ENCODE results near the gene VSTM1. TPM values are rescaled to one million over a fixed set of nuclear protein-coding genes. Genes with fewer than 3 reads are reported as not detected.

Gene VSTM1
- total RNA-seq, 1 experiment from 2014 or later, result not detected

- Histone ChIP-seq H4K91ac (ENCODE audit: insufficient read length, low read depth, low read length) (no peak overlapping the region), H3K56ac (ENCODE audit: insufficient read length, low read depth, low read length) (peak overlapping the region; percentile 91), H3K23me2 (ENCODE audit: insufficient read length, low read depth, low read length, poor library complexity, severe bottlenecking) (no peaks in the 10 kb centered on the region), H2BK5ac (ENCODE audit: insufficient read length, low read length) (peak overlapping the region; percentile 74), H4K8ac (replicated peaks; ENCODE audit: insufficient read length, low read depth, low read length) (no peak overlapping the region), H3K9ac (ENCODE audit: extremely low read depth, insufficient read length, low read length) (no peak overlapping the region), H2AK5ac (ENCODE audit: insufficient read length, low read length) (no peak overlapping the region), H2BK12ac (ENCODE audit: insufficient read length, low read depth, low read length) (peak overlapping the region; percentile 11), H3K4me2 (ENCODE audit: insufficient read depth, insufficient read length, low read length) (peak overlapping the region; percentile 47), H2AFZ (ENCODE audit: low read length) (peak overlapping the region; percentile 94), H2BK20ac (ENCODE audit: low read depth, low read length, poor library complexity, severe bottlenecking) (no peak overlapping the region), H3K4me1 (ENCODE audit: insufficient read depth, low read length) (peaks cover 3% of the 10 kb centered on the region), H3K79me2 (ENCODE audit: insufficient read depth, low read length) (no peaks in the 10 kb centered on the region), H3K9me3 (ENCODE audit: control insufficient read depth, low read depth, low read length) (no peaks in the 10 kb centered on the region), H4K5ac (ENCODE audit: insufficient read length, low read depth, low read length) (peak overlapping the region; percentile 89), H3K4ac (ENCODE audit: low read depth, low read length) (no peak overlapping the region; the same call in 1 of the 2 replicates), H3K14ac (ENCODE audit: insufficient read depth, low read length) (no peak overlapping the region), H3K18ac (ENCODE audit: insufficient read length, low read depth, low read length) (peak overlapping the region; percentile 7), H3K27ac (ENCODE audit: insufficient read length, low read depth, low read length) (peak overlapping the region; percentile 98), H2BK120ac (ENCODE audit: low read depth, low read length, poor library complexity, severe bottlenecking) (peak overlapping the region; percentile 61), H3K23ac (ENCODE audit: insufficient read length, low read depth, low read length) (no peak overlapping the region), H3K79me1 (ENCODE audit: insufficient read depth, low read depth, low read length, poor library complexity, severe bottlenecking) (no peaks in the 10 kb centered on the region), H4K20me1 (ENCODE audit: control insufficient read depth, insufficient read depth, insufficient read length) (no peaks in the 10 kb centered on the region), H3K27me3 (ENCODE audit: insufficient read depth, low read length) (no peaks in the 10 kb centered on the region), H2BK15ac (ENCODE audit: low read depth, low read length) (no peak overlapping the region), H3T11ph (ENCODE audit: low read length) (peak overlapping the region; percentile 72)
- H3K4me1 Mint-ChIP-seq, result peaks cover 41 to 42% of the 10 kb centered on the region in 2 experiments
- no peaks in the 10 kb centered on the region; a peak in 1 of 7 replicates for H3K36me3 Mint-ChIP-seq (ENCODE audit: insufficient read depth in 1 of 3, low read depth in 3 of 3)
- WGBS (ENCODE audit: extremely low coverage, insufficient read length, low lambda C conversion rate), result no CpG with 5 or more reads among the region's 4 CpGs
- TF ChIP-seq CTCF (conservative IDR thresholded peaks at IDR 0.05), result no peak
- peak overlapping the region; percentile 47 to 62 for H3K4me3 Mint-ChIP-seq
- peak; percentile 77 for DNase-seq
- H3K9me3 Mint-ChIP-seq, result peaks cover 0 to 5% of the 10 kb centered on the region in 2 experiments; a peak in 1 of 5 replicates
- H3K27ac Mint-ChIP-seq, result peak overlapping the region; percentile 98 to 100 (median 99)
- H3K27me3 Mint-ChIP-seq (ENCODE audit: low read depth), result no peaks in the 10 kb centered on the region; the same call in 1 of the 2 replicates
These were observed 28.2 kb downstream of the VSTM1 start for GRCh38 chr19:54035215-54036178.
